Measurements from ENCODE around the gene BTBD9. TPM values are rescaled to one million over a fixed set of nuclear protein-coding genes. Genes with fewer than 3 reads are reported as not detected.

The BTBD9 gene
- total and polyA plus RNA-seq, 9 of the 15 experiments (the other 6 are each of a cell fraction or from before 2014, with no cell fraction given), result 0.08 to 1.6 (median 0.58) TPM

DNA sequence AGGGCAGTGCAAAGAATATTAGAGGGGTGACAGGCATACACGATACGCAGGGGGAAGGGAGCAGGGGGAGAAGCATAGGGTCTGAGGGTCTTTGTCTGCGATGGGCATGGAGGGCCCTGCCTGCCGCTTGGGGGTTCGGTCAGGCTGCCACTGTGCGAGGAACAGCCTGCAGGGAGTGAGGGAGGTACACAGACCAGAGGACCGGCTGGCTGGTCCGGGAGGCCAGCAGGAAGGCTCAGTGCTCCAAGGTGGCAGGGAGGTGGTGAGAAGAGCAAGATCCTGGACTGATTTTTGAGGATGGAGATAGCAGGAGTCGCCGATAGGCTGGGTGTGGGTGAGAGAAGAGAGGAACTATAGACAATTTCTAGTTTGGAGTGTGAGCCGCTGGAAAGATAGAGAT is 481.8 kb downstream of the BTBD9 start (continued):
- TF ChIP-seq, protein P1, sequence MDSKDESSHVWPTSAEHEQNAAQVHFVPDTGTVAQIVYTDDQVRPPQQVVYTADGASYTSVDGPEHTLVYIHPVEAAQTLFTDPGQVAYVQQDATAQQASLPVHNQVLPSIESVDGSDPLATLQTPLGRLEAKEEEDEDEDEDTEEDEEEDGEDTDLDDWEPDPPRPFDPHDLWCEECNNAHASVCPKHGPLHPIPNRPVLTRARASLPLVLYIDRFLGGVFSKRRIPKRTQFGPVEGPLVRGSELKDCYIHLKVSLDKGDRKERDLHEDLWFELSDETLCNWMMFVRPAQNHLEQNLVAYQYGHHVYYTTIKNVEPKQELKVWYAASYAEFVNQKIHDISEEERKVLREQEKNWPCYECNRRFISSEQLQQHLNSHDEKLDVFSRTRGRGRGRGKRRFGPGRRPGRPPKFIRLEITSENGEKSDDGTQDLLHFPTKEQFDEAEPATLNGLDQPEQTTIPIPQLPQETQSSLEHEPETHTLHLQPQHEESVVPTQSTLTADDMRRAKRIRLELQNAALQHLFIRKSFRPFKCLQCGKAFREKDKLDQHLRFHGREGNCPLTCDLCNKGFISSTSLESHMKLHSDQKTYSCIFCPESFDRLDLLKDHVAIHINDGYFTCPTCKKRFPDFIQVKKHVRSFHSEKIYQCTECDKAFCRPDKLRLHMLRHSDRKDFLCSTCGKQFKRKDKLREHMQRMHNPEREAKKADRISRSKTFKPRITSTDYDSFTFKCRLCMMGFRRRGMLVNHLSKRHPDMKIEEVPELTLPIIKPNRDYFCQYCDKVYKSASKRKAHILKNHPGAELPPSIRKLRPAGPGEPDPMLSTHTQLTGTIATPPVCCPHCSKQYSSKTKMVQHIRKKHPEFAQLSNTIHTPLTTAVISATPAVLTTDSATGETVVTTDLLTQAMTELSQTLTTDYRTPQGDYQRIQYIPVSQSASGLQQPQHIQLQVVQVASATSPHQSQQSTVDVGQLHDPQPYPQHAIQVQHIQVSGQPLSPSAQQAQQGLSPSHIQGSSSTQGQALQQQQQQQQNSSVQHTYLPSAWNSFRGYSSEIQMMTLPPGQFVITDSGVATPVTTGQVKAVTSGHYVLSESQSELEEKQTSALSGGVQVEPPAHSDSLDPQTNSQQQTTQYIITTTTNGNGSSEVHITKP (IDR thresholded peaks at IDR 0.05; ENCODE audit: partially characterized antibody), result no peak
- TF ChIP-seq HLTF (IDR thresholded peaks at IDR 0.05) (no peak), POLR2G (IDR thresholded peaks at IDR 0.05; ENCODE audit: low read depth, low read length) (peak; percentile 61), RBM22 (IDR thresholded peaks at IDR 0.05; ENCODE audit: low read depth, low read length, poor library complexity, severe bottlenecking) (peak; percentile 65)

- Histone ChIP-seq H3K9me3 (replicated peaks; ENCODE audit: control insufficient read depth, insufficient read depth, low read depth, low read length) (no peaks in the 10 kb centered on the region), H3K4me3 (no peak overlapping the region), H3K27ac (ENCODE audit: extremely low read depth, low read depth, low read length) (no peak overlapping the region), H3K27me3 (ENCODE audit: control insufficient read depth in 2 of 2, insufficient read depth in 2 of 2, low read length in 2 of 2) (peaks cover 0 to 7% of the 10 kb centered on the region in 2 experiments; a peak in 1 of 5 replicates), H3K9ac (ENCODE audit: insufficient read depth in 1 of 2, low read depth in 2 of 2, low read length in 2 of 2) (no peak overlapping the region), H2AFZ (ENCODE audit: low read depth, low read length) (no peak overlapping the region), H3K9me1 (ENCODE audit: control insufficient read depth, insufficient read depth, low read length) (no peaks in the 10 kb centered on the region), H3K79me2 (ENCODE audit: control insufficient read depth, insufficient read depth, low read length) (no peaks in the 10 kb centered on the region), H3K4me1 (replicated peaks in 1 of 2; ENCODE audit: control insufficient read depth in 2 of 2, insufficient read depth in 2 of 2, low read length in 2 of 2) (peaks cover 0 to 6% of the 10 kb centered on the region in 2 experiments; a peak in 1 of 5 replicates), H3K36me3 (ENCODE audit: control insufficient read depth, insufficient read depth, low read length) (no peaks in the 10 kb centered on the region), H3K4me2 (ENCODE audit: insufficient read depth, low read length) (no peak overlapping the region), H4K20me1 (replicated peaks; ENCODE audit: control insufficient read depth, insufficient read depth, low read length) (peaks cover 7% of the 10 kb centered on the region; the same call in 1 of the 2 replicates)
- ATAC-seq (no peak), DNase-seq (ENCODE audit: extremely low read depth in 1 of 4, low spot score in 3 of 4) (no peak), FAIRE-seq (no peak)
- TF ChIP-seq ZKSCAN1 (IDR thresholded peaks at IDR 0.05; ENCODE audit: low read depth, low read length) (peak; percentile 92), PTTG1 (tag; IDR thresholded peaks at IDR 0.05; ENCODE audit: low read depth) (no peak), NELFE (IDR thresholded peaks at IDR 0.05; ENCODE audit: insufficient read depth, insufficient read length) (no peak), SRSF3 (IDR thresholded peaks at IDR 0.05; ENCODE audit: insufficient read depth, low read length) (no peak)
- TF ChIP-seq, protein P2, sequence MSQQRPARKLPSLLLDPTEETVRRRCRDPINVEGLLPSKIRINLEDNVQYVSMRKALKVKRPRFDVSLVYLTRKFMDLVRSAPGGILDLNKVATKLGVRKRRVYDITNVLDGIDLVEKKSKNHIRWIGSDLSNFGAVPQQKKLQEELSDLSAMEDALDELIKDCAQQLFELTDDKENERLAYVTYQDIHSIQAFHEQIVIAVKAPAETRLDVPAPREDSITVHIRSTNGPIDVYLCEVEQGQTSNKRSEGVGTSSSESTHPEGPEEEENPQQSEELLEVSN (IDR thresholded peaks at IDR 0.05; ENCODE audit: borderline replicate concordance in 1 of 2, extremely low read depth in 1 of 2, insufficient read depth in 1 of 2, insufficient read length in 1 of 2, low read depth in 1 of 2, low read length in 1 of 2, poor library complexity in 1 of 2, severe bottlenecking in 1 of 2), result no peak
- 44% methylated on average over 10 of the region's 10 CpGs for WGBS (ENCODE audit: insufficient coverage, low coverage, missing lambda C conversion rate)
- intact Hi-C loops (cut with micrococcal nuclease), result no loop called here
- CTCF ChIA-PET (ENCODE audit: low intra/inter-chr PET ratio), result no interaction called here
- in situ Hi-C loops (cut with MboI), result no loop called here
- POLR2A ChIA-PET, result interaction anchor here (0.6 to 1.3 kb wide), 3 partner anchors 8 to 38 kb away, joined by 4 to 7 read pairs (median 5); no protein-coding TSS in a partner anchor
- BruUV-seq (replicated peaks), result no TSS peak
These were observed 482.7 kb downstream of the BTBD9 start for GRCh38 chr6:38156818-38157565.
